HCT116 (cell line): ENCODE data around the gene RNU5B-1. TPM values are rescaled to one million over a fixed set of nuclear protein-coding genes. Genes with fewer than 3 reads are reported as not detected.

ENCODE experiments used
- ATAC-seq: fragments of 200-7000 bp; cut with Tn5 transposase; 2 replicates; pipeline ENCODE4 v1.9.1; 2020; ENCODE audit warnings: mild to moderate bottlenecking, moderate library complexity
- BruUV-seq: library from RNA; stranded (reverse); fragments of 400-500 nt; replicated peaks from 2 replicates; lab custom pipeline; 2021; lab: Mats Ljungman, UMichigan
- CTCF ChIA-PET: fragments of 300-600 bp; sonication (Branson Sonifier 250); formaldehyde crosslinking; loops from one replicate; lab custom pipeline; 2021; ENCODE audit warnings: antibody characterized with exemption; lab: Charles Lee
- POLR2A ChIA-PET: fragments of 300-600, 350-600 bp; sonication (Branson Sonifier 250); formaldehyde crosslinking; loops from one replicate; lab custom pipeline; 2021; ENCODE audit warnings: antibody characterized with exemption; lab: Charles Lee
- RAD21 ChIA-PET, 2 experiments: fragments of 300-600 bp; sonication (Branson Sonifier 250); formaldehyde crosslinking; loops; one replicate each; lab custom pipeline; 2023; ENCODE audit warnings: low total read pairs in 2 of 2; ENCODE audit not compliant: uncharacterized antibody in 2 of 2, unreplicated experiment in 2 of 2, low non-redundant PET in 1 of 2; lab: Charles Lee
- DNase-seq: peaks from one replicate; pipeline ENCODE4 v3.0.0-alpha.2; 2010; ENCODE audit warnings: low read depth, low spot score
- H2AFZ ChIP-seq: fragments of 200-600 bp; shearing (Covaris generic), sonication (generic); 2 replicates; pipeline ENCODE4 v1.6.1; 2017; ENCODE audit warnings: low read depth, mixed run types, mixed read lengths, antibody characterized with exemption, low read length; ENCODE audit not compliant: poor library complexity, severe bottlenecking
- H3K27ac ChIP-seq: 2 replicates; pipeline ENCODE4 v1.5.1; 2012; ENCODE audit warnings: low read depth, low read length
- H3K27me3 ChIP-seq: fragments of 200-600 bp; sonication (generic); 2 replicates; pipeline ENCODE4 v1.6.1; 2016; ENCODE audit warnings: mixed run types, low read length, mixed read lengths; ENCODE audit not compliant: insufficient read depth
- H3K36me3 ChIP-seq, 2 experiments: fragments of 200-500 bp in 1 of 2; fragments of 200-600 bp in 1 of 2; sonication (Bioruptor generic) in 1 of 2; sonication (generic) in 1 of 2; 2 replicates each; pipeline versions ENCODE4 v1.5.1 to v1.6.1; 2014 to 2016; ENCODE audit warnings: low read length in 2 of 2, inconsistent platforms in 1 of 2, mixed read lengths in 1 of 2, mixed run types in 1 of 2; ENCODE audit not compliant: insufficient read depth in 2 of 2, control insufficient read depth in 1 of 2
- H3K4me1 ChIP-seq, 2 experiments: fragments of 200-600 bp in 1 of 2; sonication (generic) in 1 of 2; 2 replicates each; pipeline versions ENCODE4 v1.5.1 to v1.6.1; 2012 to 2017; ENCODE audit warnings: low read length in 2 of 2, inconsistent platforms in 1 of 2, mild to moderate bottlenecking in 1 of 2, mixed read lengths in 1 of 2, mixed run types in 1 of 2, moderate library complexity in 1 of 2; ENCODE audit not compliant: insufficient read depth in 2 of 2, control insufficient read depth in 1 of 2
- H3K4me2 ChIP-seq: fragments of 200-600 bp; sonication (generic); 2 replicates; pipeline ENCODE4 v1.6.1; 2017; ENCODE audit warnings: mixed run types, low read length, mixed read lengths
- H3K4me3 ChIP-seq, 2 experiments: fragments of 200-600 bp in 1 of 2; sonication (generic) in 1 of 2; replicated peaks in 1 of 2; 2 replicates each; pipeline ENCODE4 v1.5.1; 2011 to 2016; ENCODE audit warnings: low read length in 2 of 2, control low read depth in 1 of 2, low read depth in 1 of 2, mild to moderate bottlenecking in 1 of 2, mixed read lengths in 1 of 2, mixed run types in 1 of 2
- H3K79me2 ChIP-seq: fragments of 200-600 bp; sonication (generic); 2 replicates; pipeline ENCODE4 v1.6.1; 2017; ENCODE audit warnings: mild to moderate bottlenecking, mixed run types, low read length, moderate library complexity, mixed read lengths; ENCODE audit not compliant: insufficient read depth
- H3K9ac ChIP-seq: fragments of 200-600 bp; sonication (generic); 2 replicates; pipeline ENCODE4 v1.6.1; 2016; ENCODE audit warnings: low read length, mixed read lengths
- H3K9me2 ChIP-seq: fragments of 200-600 bp; sonication (generic), shearing (Covaris generic); 2 replicates; pipeline ENCODE4 v1.6.1; 2017; ENCODE audit warnings: mixed run types, mild to moderate bottlenecking, moderate library complexity; ENCODE audit not compliant: insufficient read depth
- H3K9me3 ChIP-seq, 2 experiments: fragments of 200-500 bp in 1 of 2; fragments of 200-600 bp in 1 of 2; sonication (Bioruptor generic) in 1 of 2; sonication (generic) in 1 of 2; 2 replicates each; pipeline ENCODE4 v1.6.1; 2014 to 2017; ENCODE audit warnings: low read length in 2 of 2, mixed read lengths in 2 of 2, inconsistent platforms in 1 of 2, low read depth in 1 of 2, mild to moderate bottlenecking in 1 of 2, mixed run types in 1 of 2, moderate library complexity in 1 of 2; ENCODE audit not compliant: control insufficient read depth in 1 of 2, insufficient read depth in 1 of 2
- H4K20me1 ChIP-seq: fragments of 200-600 bp; sonication (generic), shearing (Covaris generic); 2 replicates; pipeline ENCODE4 v1.6.1; 2017; ENCODE audit warnings: mixed run types, mild to moderate bottlenecking, moderate library complexity; ENCODE audit not compliant: insufficient read depth
- CBX3 ChIP-seq: IDR thresholded peaks from 2 replicates; pipeline ENCODE4 v1.6.1; 2012; ENCODE audit warnings: low read depth
- EGR1 ChIP-seq: IDR thresholded peaks from 2 replicates; pipeline ENCODE4 v1.6.1; 2012; ENCODE audit warnings: low read depth
- EZH2 ChIP-seq: fragments of 200-600 bp; sonication (generic); IDR thresholded peaks from 2 replicates; pipeline ENCODE4 v1.6.1; 2017; ENCODE audit warnings: antibody characterized with exemption, mixed run types
- FOSL1 ChIP-seq: IDR thresholded peaks from 2 replicates; pipeline ENCODE4 v1.6.1; 2012; ENCODE audit warnings: low read depth
- POLR2A ChIP-seq: IDR thresholded peaks from 2 replicates; pipeline ENCODE4 v1.7.0; 2011; ENCODE audit warnings: borderline replicate concordance; ENCODE audit not compliant: insufficient read depth, insufficient read length; ENCODE audit errors: extremely low read depth
- POLR2AphosphoS5 ChIP-seq: IDR thresholded peaks from 2 replicates; pipeline ENCODE4 v1.6.1; 2011; ENCODE audit warnings: mild to moderate bottlenecking, low read depth, low read length, moderate library complexity
- RAD21 ChIP-seq: IDR thresholded peaks from 2 replicates; pipeline ENCODE4 v1.6.1; 2012; ENCODE audit warnings: low read depth, mild to moderate bottlenecking
- SIN3A ChIP-seq: IDR thresholded peaks from 2 replicates; pipeline ENCODE4 v1.6.1; 2012; ENCODE audit warnings: low read depth
- SP1 ChIP-seq: IDR thresholded peaks from 2 replicates; pipeline ENCODE4 v1.6.1; 2012; ENCODE audit warnings: low read depth
- TCF7L2 ChIP-seq: IDR thresholded peaks from 2 replicates; pipeline ENCODE4 v1.7.0; 2011; ENCODE audit warnings: borderline replicate concordance, inconsistent platforms; ENCODE audit not compliant: insufficient read depth, insufficient read length; ENCODE audit errors: extremely low read depth
- YY1 ChIP-seq: IDR thresholded peaks from 2 replicates; pipeline ENCODE4 v1.6.1; 2011; ENCODE audit warnings: low read length, low read depth, moderate library complexity, mild to moderate bottlenecking; ENCODE audit not compliant: insufficient replicate concordance; ENCODE audit errors: extremely low read depth
- ZNF274 ChIP-seq: fragments of 200-500 bp; sonication (Bioruptor generic); IDR thresholded peaks from 2 replicates; pipeline ENCODE4 v1.6.1; 2014; ENCODE audit warnings: mild to moderate bottlenecking, low read depth, low read length, inconsistent platforms
- intact Hi-C: fragments of 100-400 bp; cut with micrococcal nuclease; formaldehyde crosslinking; loops from 2 replicates; pipeline ENCODE4 v1.10.0; 2022
- total RNA-seq: library from RNA; stranded (reverse); gene quantifications from one replicate; pipeline ENCODE4 v1.2.1, GENCODE V29; 2021; ENCODE audit not compliant: unreplicated experiment
- TF ChIP-seq, protein P1 (sequence below): IDR thresholded peaks from 2 replicates; pipeline ENCODE4 v1.6.1; 2011; ENCODE audit warnings: mild to moderate bottlenecking, low read length, moderate library complexity; ENCODE audit not compliant: insufficient replicate concordance; ENCODE audit errors: extremely low read depth
- TF ChIP-seq, protein P2 (sequence below), 3 experiments: fragments of 200-600 bp in 1 of 3; sonication (generic) in 1 of 3; IDR thresholded peaks in 2 of 3; conservative IDR thresholded peaks in 1 of 3; 2 replicates each; pipeline ENCODE4 v1.5.1; 2012 to 2017; ENCODE audit warnings: low read depth in 2 of 3, low read length in 2 of 3, antibody characterized with exemption in 1 of 3, borderline replicate concordance in 1 of 3, control low read depth in 1 of 3, mild to moderate bottlenecking in 1 of 3, mixed read lengths in 1 of 3, mixed run types in 1 of 3, moderate library complexity in 1 of 3; ENCODE audit not compliant: insufficient read depth in 1 of 3
- TF ChIP-seq, protein P3 (sequence below): IDR thresholded peaks from 2 replicates; pipeline ENCODE4 v1.6.1; 2012; ENCODE audit warnings: low read depth

Gene RNU5B-1
- total RNA-seq, 1 experiment from 2014 or later, result not detected

DNA sequence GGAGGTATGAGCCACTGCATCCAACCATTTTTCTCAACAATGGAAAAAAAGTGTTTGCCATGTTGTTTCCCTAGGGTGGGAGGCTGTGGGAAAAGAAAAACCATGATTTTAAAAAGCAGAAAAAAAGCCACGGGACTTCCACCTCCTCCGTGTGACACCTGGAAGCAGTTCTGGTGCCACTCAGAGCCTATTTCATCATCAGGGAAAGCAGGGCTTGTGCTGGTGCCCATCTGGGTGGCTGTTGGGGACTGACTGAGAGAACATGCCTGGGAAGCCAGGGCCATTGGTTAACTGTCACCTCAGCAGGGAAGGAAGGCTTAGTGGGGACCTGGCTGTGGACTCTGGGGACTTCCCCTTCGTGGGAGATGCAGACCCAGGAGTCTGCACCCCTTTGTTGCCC, 7.3 kb downstream of the RNU5B-1 start:
- Histone ChIP-seq H3K4me3 (no peak overlapping the region), H3K9me2 (no peaks in the 10 kb centered on the region), H3K27me3 (no peaks in the 10 kb centered on the region), H3K36me3 (no peaks in the 10 kb centered on the region), H3K4me1 (peaks cover 0 to 4% of the 10 kb centered on the region in 2 experiments; a peak in 1 of 4 replicates), H2AFZ (no peak overlapping the region), H3K27ac (no peak overlapping the region), H3K9ac (no peak overlapping the region), H3K79me2 (no peaks in the 10 kb centered on the region), H3K9me3 (no peaks in the 10 kb centered on the region), H3K4me2 (no peak overlapping the region), H4K20me1 (no peaks in the 10 kb centered on the region)
- CTCF ChIA-PET, result no interaction called here
- DNase-seq (no peak), ATAC-seq (no peak)
- POLR2A ChIA-PET, result no interaction called here
- RAD21 ChIA-PET, result no interaction called here
- intact Hi-C loops, result loop anchor here (10.0 kb wide), 1 partner anchor 523 kb away; no protein-coding TSS in a partner anchor
- no TSS peak for BruUV-seq
- TF ChIP-seq FOSL1 (no peak), POLR2AphosphoS5 (no peak), CBX3 (no peak), POLR2A (no peak), ZNF274 (no peak), TCF7L2 (no peak), SP1 (no peak), RAD21 (no peak), EZH2 (no peak), EGR1 (no peak), YY1 (no peak), SIN3A (no peak)
- TF ChIP-seq, protein P1, sequence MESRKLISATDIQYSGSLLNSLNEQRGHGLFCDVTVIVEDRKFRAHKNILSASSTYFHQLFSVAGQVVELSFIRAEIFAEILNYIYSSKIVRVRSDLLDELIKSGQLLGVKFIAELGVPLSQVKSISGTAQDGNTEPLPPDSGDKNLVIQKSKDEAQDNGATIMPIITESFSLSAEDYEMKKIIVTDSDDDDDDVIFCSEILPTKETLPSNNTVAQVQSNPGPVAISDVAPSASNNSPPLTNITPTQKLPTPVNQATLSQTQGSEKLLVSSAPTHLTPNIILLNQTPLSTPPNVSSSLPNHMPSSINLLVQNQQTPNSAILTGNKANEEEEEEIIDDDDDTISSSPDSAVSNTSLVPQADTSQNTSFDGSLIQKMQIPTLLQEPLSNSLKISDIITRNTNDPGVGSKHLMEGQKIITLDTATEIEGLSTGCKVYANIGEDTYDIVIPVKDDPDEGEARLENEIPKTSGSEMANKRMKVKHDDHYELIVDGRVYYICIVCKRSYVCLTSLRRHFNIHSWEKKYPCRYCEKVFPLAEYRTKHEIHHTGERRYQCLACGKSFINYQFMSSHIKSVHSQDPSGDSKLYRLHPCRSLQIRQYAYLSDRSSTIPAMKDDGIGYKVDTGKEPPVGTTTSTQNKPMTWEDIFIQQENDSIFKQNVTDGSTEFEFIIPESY, result no peak
- TF ChIP-seq, protein P2, sequence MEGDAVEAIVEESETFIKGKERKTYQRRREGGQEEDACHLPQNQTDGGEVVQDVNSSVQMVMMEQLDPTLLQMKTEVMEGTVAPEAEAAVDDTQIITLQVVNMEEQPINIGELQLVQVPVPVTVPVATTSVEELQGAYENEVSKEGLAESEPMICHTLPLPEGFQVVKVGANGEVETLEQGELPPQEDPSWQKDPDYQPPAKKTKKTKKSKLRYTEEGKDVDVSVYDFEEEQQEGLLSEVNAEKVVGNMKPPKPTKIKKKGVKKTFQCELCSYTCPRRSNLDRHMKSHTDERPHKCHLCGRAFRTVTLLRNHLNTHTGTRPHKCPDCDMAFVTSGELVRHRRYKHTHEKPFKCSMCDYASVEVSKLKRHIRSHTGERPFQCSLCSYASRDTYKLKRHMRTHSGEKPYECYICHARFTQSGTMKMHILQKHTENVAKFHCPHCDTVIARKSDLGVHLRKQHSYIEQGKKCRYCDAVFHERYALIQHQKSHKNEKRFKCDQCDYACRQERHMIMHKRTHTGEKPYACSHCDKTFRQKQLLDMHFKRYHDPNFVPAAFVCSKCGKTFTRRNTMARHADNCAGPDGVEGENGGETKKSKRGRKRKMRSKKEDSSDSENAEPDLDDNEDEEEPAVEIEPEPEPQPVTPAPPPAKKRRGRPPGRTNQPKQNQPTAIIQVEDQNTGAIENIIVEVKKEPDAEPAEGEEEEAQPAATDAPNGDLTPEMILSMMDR (IDR thresholded peaks at IDR 0.05 in 2 of 3, conservative IDR thresholded peaks at IDR 0.05 in 1 of 3; ENCODE audit: borderline replicate concordance in 1 of 3, insufficient read depth in 1 of 3, low read depth in 2 of 3, low read length in 2 of 3), result no peak
- TF ChIP-seq, protein P3, sequence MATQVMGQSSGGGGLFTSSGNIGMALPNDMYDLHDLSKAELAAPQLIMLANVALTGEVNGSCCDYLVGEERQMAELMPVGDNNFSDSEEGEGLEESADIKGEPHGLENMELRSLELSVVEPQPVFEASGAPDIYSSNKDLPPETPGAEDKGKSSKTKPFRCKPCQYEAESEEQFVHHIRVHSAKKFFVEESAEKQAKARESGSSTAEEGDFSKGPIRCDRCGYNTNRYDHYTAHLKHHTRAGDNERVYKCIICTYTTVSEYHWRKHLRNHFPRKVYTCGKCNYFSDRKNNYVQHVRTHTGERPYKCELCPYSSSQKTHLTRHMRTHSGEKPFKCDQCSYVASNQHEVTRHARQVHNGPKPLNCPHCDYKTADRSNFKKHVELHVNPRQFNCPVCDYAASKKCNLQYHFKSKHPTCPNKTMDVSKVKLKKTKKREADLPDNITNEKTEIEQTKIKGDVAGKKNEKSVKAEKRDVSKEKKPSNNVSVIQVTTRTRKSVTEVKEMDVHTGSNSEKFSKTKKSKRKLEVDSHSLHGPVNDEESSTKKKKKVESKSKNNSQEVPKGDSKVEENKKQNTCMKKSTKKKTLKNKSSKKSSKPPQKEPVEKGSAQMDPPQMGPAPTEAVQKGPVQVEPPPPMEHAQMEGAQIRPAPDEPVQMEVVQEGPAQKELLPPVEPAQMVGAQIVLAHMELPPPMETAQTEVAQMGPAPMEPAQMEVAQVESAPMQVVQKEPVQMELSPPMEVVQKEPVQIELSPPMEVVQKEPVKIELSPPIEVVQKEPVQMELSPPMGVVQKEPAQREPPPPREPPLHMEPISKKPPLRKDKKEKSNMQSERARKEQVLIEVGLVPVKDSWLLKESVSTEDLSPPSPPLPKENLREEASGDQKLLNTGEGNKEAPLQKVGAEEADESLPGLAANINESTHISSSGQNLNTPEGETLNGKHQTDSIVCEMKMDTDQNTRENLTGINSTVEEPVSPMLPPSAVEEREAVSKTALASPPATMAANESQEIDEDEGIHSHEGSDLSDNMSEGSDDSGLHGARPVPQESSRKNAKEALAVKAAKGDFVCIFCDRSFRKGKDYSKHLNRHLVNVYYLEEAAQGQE, result no peak
